Esophagus muscularis mucosa (tissue), 4 donors: ENCODE results near the gene AHCYL1. TPM values are rescaled to one million over a fixed set of nuclear protein-coding genes. Genes with fewer than 3 reads are reported as not detected.

Experiments used
- DNase-seq: peaks from one replicate; pipeline ENCODE4 v3.0.0-alpha.2; 2017; ENCODE audit errors: extremely low spot score
- H3K27ac ChIP-seq, 4 donors: fragments of 200-600 bp; sonication (generic); replicated peaks in 1 of 4; 1 replicate in 3 of 4; 2 replicates in 1 of 4; pipeline ENCODE4 v1.5.1; 2016 to 2019; ENCODE audit warnings: mild to moderate bottlenecking in 1 of 4
- H3K27me3 ChIP-seq, 4 donors: fragments of 200-600 bp; sonication (generic); one replicate each; pipeline versions ENCODE4 v1.5.1 to v1.6.0; 2016 to 2019
- H3K36me3 ChIP-seq, 4 donors: fragments of 200-600 bp; sonication (generic); one replicate each; pipeline ENCODE4 v1.5.1; 2016 to 2019
- H3K4me1 ChIP-seq, 4 donors: fragments of 200-600 bp; sonication (generic); one replicate each; pipeline ENCODE4 v1.5.1; 2016 to 2019
- H3K4me3 ChIP-seq, 4 donors: fragments of 200-600 bp; sonication (generic); 1 replicate in 2 of 4; 2 replicates in 2 of 4; pipeline ENCODE4 v1.5.1; 2016 to 2019; ENCODE audit warnings: mild to moderate bottlenecking in 4 of 4, moderate library complexity in 1 of 4
- H3K9me3 ChIP-seq, 4 donors: fragments of 200-600 bp; sonication (generic); 1 replicate in 3 of 4; 2 replicates in 1 of 4; pipeline ENCODE4 v1.5.1; 2016 to 2019
- EP300 ChIP-seq: sonication (generic); formaldehyde crosslinking; IDR thresholded peaks from one replicate; pipeline ENCODE4 v1.6.1; 2017; ENCODE audit warnings: antibody characterized with exemption
- POLR2A ChIP-seq: fragments of 450-650 bp; IDR thresholded peaks from one replicate; pipeline ENCODE4 v1.6.1; 2017; ENCODE audit warnings: antibody characterized with exemption, moderate library complexity, mild to moderate bottlenecking, low read depth
- POLR2AphosphoS5 ChIP-seq, 2 donors: sonication (generic); formaldehyde crosslinking; IDR thresholded peaks; one replicate each; pipeline ENCODE4 v1.6.1; 2017; ENCODE audit warnings: antibody characterized with exemption in 2 of 2
- WGBS: methylation state at CpG from one replicate; pipeline ENCODE4 v1.1.5; 2018; 5-methylcytosine and 5-hydroxymethylcytosine counted together
- intact Hi-C: fragments of 100-400 bp; cut with DNase I; formaldehyde crosslinking; loops from one replicate; pipeline ENCODE4 v1.15.1; 2023
- total RNA-seq, 4 donors: library from RNA; depleted of rRNA; stranded (reverse); fragments of >200 nt; gene quantifications; one replicate each; pipeline versions ENCODE4 v1.1.0 to v1.2.1, GENCODE V29; 2016
- TF ChIP-seq, protein P1 (sequence below), 3 experiments: fragments of 200-600 bp in 2 of 3; fragments of 450-650 bp in 1 of 3; sonication (generic) in 2 of 3; IDR thresholded peaks; one replicate each; pipeline ENCODE4 v1.5.1; 2017 to 2019; ENCODE audit warnings: antibody characterized with exemption in 3 of 3, mild to moderate bottlenecking in 2 of 3, moderate library complexity in 1 of 3

AHCYL1 gene
- total RNA-seq, 4 donors from 2014 or later = 72.1 to 111 (median 91.0) TPM

DNA sequence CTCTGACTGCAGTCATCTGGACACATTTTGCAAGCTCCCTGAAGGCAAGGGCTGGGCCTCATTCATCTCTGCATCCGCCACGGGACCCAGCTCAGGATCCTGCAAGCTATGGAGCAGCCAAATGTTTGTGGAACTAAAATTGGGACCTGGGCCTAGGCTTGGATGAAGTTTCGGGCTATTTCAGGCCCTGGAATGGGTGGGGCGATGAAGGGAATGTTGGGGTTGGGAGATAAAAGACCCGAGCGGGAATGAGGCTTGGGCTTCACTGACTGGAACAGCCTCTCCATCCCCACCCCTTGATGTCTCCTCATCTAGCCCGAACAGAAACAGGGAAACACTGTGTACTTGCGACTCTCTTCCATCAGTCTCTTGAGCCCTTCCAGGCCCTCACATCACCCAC lies 7.3 kb upstream of the AHCYL1 start:
- H3K27ac ChIP-seq = peak overlapping the region; percentile 12 to 71 (median 46)
- H3K27me3 ChIP-seq = no peaks in the 10 kb centered on the region
- H3K36me3 ChIP-seq = no peaks in the 10 kb centered on the region
- no peak for DNase-seq
- H3K4me3 ChIP-seq = no peak overlapping the region
- intact Hi-C loops = no loop called here
- WGBS = 86% methylated on average over 8 of the region's 8 CpGs
- H3K4me1 ChIP-seq = peaks cover 10 to 26% (median 19%) of the 10 kb centered on the region in 4 donors
- no peaks in the 10 kb centered on the region for H3K9me3 ChIP-seq
- TF ChIP-seq, protein P1, sequence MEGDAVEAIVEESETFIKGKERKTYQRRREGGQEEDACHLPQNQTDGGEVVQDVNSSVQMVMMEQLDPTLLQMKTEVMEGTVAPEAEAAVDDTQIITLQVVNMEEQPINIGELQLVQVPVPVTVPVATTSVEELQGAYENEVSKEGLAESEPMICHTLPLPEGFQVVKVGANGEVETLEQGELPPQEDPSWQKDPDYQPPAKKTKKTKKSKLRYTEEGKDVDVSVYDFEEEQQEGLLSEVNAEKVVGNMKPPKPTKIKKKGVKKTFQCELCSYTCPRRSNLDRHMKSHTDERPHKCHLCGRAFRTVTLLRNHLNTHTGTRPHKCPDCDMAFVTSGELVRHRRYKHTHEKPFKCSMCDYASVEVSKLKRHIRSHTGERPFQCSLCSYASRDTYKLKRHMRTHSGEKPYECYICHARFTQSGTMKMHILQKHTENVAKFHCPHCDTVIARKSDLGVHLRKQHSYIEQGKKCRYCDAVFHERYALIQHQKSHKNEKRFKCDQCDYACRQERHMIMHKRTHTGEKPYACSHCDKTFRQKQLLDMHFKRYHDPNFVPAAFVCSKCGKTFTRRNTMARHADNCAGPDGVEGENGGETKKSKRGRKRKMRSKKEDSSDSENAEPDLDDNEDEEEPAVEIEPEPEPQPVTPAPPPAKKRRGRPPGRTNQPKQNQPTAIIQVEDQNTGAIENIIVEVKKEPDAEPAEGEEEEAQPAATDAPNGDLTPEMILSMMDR (IDR thresholded peaks at IDR 0.05) = no peak
- TF ChIP-seq POLR2AphosphoS5 (IDR thresholded peaks at IDR 0.05) (no peak), POLR2A (no peak), EP300 (no peak)

DNA sequence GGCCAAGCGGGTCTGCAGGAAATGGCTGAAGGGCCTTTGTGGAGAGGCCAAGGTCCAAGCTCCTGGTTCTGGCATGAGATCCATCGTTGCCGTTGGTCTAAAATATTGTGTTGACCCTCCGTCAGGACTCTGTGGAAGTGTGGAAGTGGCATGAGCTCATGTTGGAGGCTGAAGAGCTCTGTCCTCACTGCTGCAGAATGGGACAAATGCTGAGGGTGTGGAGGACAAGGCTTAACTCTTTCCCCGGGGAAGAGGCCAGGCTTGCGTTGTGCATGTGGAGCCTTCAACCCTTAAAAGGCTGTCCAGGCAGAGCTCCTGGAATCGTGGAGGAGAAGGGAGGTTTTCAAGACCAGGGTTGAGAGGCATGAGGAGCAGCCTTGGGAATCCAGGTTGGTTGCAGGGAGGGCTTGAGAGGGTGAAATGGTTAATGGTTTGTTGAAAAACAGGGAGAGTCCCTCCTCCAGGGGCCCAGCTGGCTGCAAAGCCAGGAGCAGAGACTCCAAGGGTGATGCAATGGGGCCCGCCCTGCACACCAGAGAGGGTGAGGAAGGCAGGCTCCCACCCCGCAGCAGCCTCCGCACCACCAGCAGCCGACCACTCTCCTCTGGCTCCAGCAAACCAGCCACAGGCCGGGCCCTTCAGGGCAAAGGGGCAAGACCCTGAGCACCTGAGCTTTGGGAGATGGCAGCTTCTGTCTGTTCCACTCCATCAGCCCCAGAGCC lies 6.7 kb upstream of the AHCYL1 start:
- no peak overlapping the region for H3K4me3 ChIP-seq
- no peaks in the 10 kb centered on the region for H3K9me3 ChIP-seq
- 67% methylated on average over 11 of the region's 12 CpGs for WGBS
- no peaks in the 10 kb centered on the region for H3K27me3 ChIP-seq
- TF ChIP-seq POLR2AphosphoS5 (IDR thresholded peaks at IDR 0.05) (no peak), POLR2A (no peak), EP300 (no peak)
- TF ChIP-seq, protein P1 (IDR thresholded peaks at IDR 0.05) = no peak
- peaks cover 10 to 26% (median 19%) of the 10 kb centered on the region in 4 donors for H3K4me1 ChIP-seq
- H3K27ac ChIP-seq = peak overlapping the region; percentile 12 to 71 (median 46)
- no peak for DNase-seq
- intact Hi-C loops = no loop called here
- no peaks in the 10 kb centered on the region for H3K36me3 ChIP-seq

DNA sequence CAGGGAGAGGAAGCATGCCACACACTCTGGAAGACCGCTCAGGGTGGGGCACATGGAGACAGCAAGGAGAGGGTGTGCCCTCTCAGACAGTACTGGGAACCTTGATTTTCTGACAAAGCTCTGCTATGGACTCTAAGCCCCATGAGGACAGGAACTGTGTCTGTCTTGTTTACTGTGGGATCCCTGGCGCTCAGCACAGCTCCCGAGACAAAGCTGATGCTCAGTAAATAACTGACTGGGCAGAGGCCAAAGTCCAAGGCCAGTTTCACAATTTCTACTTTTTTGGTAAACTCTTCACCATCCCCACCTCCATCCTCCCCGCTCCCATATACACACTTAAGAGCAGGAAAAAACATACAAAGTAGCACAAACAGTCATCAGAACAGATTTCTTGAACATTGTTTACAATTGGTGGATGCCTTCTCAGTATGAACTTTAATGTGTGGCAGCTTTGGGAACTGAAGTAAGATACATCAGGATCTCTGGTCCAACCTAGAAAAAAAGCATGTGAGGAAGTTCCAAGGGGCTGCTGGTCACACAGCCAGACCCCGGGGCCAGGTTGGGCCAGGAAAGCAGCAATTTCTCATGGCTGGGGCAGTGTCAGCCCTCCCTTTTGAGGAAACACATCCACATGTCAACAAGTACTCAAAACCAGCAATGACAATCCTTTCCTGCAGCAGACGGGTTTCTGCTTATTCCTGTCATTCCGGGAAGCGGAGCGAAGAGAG lies 5.6 kb upstream of the AHCYL1 start:
- TF ChIP-seq POLR2AphosphoS5 (IDR thresholded peaks at IDR 0.05) (no peak), EP300 (no peak), POLR2A (no peak)
- TF ChIP-seq, protein P1 (IDR thresholded peaks at IDR 0.05) = no peak
- no peaks in the 10 kb centered on the region for H3K9me3 ChIP-seq
- peaks cover 14 to 35% (median 21%) of the 10 kb centered on the region in 4 donors for H3K4me1 ChIP-seq
- no peaks in the 10 kb centered on the region for H3K36me3 ChIP-seq
- H3K27ac ChIP-seq = peak overlapping the region; percentile 12 to 71 (median 46)
- no peak overlapping the region for H3K4me3 ChIP-seq
- DNase-seq = no peak
- 73% methylated on average over 8 of the region's 9 CpGs for WGBS
- no peaks in the 10 kb centered on the region for H3K27me3 ChIP-seq
- intact Hi-C loops = no loop called here

DNA sequence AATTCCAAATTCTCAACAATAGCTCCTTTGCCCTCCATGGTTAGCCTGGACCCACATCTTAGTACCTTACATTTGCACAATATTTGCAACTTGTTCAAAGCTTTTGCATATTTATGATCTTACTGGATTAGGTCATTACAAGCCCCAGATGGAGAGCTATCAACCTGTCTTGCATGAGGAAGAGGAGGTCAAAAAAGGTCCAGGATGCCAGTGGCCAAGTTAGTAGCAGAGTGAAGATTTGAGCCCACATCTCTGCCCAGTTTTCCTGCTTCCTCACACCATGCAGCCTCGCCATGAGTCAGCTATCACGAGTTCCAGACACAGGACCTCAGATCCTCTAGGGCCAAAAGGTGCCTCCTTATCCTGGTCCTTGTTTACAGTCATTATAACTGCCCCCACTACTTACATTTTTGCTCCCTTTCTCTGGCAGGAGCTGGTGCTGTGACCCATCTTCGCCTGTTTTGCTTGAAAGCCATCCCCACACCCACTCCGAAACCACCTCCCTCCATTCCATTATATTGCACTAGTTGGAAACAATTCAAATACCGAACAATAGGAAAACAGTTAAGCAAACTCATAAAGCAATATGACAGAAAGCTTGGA lies 5.0 kb upstream of the AHCYL1 start:
- DNase-seq = no peak
- Histone ChIP-seq H3K4me1 (peaks cover 20 to 40% (median 25%) of the 10 kb centered on the region in 4 donors), H3K36me3 (no peaks in the 10 kb centered on the region), H3K27ac (peak overlapping the region in 2 of 4 donors; percentile 53 to 71), H3K27me3 (no peaks in the 10 kb centered on the region), H3K9me3 (no peaks in the 10 kb centered on the region), H3K4me3 (no peak overlapping the region)
- peak in 1 of 2 donors; percentile 37 for TF ChIP-seq POLR2AphosphoS5 (IDR thresholded peaks at IDR 0.05)
- TF ChIP-seq EP300 = no peak
- WGBS = 68% methylated on average over 5 of the region's 5 CpGs
- intact Hi-C loops = loop anchor here (5.0 to 10.0 kb wide), 4 partner anchors 52 to 435 kb away; partner anchors contain the start of genes CSF1 and GNAI3
